ENCODE data around the gene DYNC1H1. TPM values are rescaled to one million over a fixed set of nuclear protein-coding genes. Genes with fewer than 3 reads are reported as not detected.

DYNC1H1 gene
- total RNA-seq: 1,336 and 1,508 TPM in 2 replicates

GRCh38 chr14:101964297-101965180 lies at the start of gene DYNC1H1:
Gene DYNC1H1 (plus strand): TSS chr14:101964573. CDS start chr14:101964692, 119 bp downstream.

GRCh38 chr14:102086972-102087761 lies 122.8 kb downstream of the DYNC1H1 start, which contains the start of gene HSP90AA1:
Gene HSP90AA1 (minus strand): TSS chr14:102087044. CDS start chr14:102086378, 666 bp downstream.

Other genes with a start within 250 kb of the DYNC1H1 start
- 63.7 and 80.0 TPM in 2 replicates for gene PPP2R5C, start 202.9 kb upstream of the DYNC1H1 start, total RNA-seq
- 412 and 423 TPM in 2 replicates for gene HSP90AA1, start 122.5 kb downstream of the DYNC1H1 start, total RNA-seq
- gene WDR20, start 175.3 kb downstream of the DYNC1H1 start, total RNA-seq: 14.8 and 16.6 TPM in 2 replicates

Data from smooth muscle cell of the pulmonary artery (primary cell).